K562 treated with DMSO at 1 percent for 12 hours (cell line): Measurements from ENCODE around the gene SH3YL1. TPM values are rescaled to one million over a fixed set of nuclear protein-coding genes. Genes with fewer than 3 reads are reported as not detected.

Source experiments
- total RNA-seq: library from RNA; unstranded; fragments of 300-600 nt; gene quantifications from 2 replicates; pipeline ENCODE4 v1.2.3, GENCODE V29; 2022; ENCODE audit not compliant: insufficient read depth

SH3YL1 gene, protein sequence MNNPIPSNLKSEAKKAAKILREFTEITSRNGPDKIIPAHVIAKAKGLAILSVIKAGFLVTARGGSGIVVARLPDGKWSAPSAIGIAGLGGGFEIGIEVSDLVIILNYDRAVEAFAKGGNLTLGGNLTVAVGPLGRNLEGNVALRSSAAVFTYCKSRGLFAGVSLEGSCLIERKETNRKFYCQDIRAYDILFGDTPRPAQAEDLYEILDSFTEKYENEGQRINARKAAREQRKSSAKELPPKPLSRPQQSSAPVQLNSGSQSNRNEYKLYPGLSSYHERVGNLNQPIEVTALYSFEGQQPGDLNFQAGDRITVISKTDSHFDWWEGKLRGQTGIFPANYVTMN
- total RNA-seq, result 1.5 and 2.7 TPM in 2 replicates

DNA sequence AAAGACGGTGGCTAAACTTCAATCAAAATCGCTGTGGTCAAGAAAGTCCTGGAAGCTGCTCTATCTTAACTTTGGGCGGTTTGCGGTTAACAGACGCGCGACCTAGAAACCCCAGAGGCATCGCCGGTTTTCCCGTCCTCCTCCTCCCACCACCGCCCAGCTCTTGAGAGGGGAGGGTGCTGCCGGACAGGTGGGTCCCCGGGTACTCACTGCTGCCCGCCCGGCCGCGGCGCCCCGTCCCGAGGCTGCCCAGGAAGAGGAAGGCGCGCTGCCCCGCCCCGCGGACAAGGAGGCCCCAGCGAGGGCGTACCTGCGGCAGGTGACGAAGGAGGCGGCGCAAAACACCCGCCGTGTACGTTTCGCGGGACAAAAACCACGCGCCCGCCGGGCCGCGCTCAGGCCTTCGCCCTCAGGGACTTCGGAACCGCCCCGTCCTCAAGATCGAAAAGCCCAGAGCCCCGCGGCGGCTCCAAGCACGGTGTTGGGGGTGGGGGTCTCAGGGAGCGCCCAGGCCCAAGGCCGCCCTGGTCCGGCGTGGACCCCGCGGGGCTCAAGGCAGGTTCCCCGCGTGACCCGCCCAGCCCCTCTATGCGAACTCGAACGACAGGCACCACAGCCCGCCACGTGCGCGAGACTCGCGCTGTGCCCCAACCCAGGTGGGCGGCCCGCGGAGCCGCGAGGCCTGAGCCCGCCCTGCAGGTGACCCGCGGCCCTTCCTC is at the start of gene SH3YL1:
TSS of gene SH3YL1 (minus strand) at position 259 of the 719 bp plus-strand sequence. CDS start at position 211, 48 bp downstream.

DNA sequence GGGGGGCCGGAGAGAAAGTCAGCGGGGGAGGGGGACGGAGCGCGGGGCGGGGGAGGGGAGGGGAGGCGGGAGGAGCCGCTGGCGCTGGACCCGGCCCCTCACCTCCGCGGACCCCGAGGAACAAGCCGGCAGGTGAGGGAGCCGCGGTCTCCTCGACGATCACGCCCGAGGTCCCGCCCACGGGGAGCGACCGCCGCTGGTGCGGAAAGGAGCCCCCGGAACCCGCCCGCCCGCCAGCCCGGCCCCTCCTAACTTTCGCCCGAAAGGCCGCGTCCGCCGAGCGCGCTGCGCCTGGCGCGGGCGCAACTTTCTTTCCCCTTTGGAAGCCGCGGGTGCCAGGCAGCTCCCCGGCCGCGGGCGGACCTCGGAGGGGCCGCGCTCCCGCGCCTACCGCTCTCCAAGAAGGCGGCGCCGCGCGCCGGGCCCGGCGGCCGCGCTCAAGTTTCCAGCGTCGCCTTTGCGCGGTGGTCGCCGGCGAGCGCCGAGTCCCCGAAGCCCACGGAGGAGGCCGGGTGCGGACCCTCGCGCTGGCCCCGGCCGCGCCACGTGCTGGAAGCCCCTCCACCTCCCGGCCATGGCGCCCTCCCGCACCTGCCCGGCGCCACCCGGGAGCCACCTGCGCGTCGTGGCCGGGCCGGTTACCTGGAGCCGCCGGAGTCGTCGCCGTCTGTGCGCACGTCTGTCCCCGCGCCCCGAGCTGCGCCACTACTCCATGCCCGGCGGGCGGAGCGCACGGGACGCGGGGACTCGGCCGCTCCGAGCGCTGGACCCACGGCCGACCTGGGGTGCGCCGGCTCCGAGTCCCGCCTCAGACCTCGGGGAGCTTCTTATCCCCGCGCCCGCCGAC is 24.3 kb upstream of the SH3YL1 start, which contains the start of gene ALKAL2:
TSS of gene ALKAL2 (minus strand) at position 181 of the 847 bp plus-strand sequence. CDS start 256 bp downstream, outside the sequence.

DNA sequence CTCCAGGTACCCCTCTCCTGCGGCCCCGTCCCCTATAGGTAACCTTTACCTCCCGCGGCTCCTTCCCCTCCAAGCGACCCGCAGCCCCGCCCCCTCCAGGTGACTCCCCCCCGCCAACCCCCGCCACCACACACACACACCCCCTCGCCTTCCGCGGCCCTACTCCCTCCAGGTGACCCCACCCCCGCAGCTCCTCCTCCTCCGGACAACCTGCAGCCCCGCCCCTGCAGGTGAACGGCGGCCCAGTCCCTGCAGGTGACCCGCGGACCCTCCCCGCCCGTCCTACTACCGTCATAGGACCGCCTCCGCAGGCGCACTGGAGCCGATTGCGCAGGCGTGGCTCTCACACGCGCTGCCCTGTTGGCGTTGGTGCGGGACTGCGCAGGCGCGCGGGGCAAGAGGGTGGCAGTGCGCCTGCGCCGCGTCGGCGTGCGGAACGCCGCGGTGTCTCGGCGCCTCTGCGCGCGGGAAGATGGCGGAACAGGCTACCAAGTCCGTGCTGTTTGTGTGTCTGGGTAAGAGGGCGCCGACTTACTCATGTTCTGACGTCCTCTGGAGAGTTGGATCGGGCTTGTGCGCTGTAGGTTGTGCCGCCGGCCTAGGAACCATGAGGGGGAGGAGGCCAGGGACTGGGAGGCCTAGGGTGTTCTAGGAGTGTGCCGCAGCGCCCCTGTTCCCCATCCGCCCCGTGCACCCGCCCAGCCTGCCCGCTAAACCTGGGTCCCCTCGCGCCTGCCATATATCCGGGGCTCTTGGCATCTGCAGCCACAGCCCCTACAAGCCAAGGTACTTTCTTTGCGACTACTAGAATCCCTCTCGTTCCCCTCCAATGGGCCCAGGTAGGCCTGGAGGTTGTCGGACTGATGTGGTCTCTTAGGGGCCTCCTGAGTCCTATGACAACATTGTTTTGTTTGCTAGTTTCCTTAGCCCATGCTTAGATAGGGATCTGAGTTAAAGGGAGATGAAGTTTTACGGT is 949 bp upstream of the SH3YL1 start, which contains the start of gene ACP1:
TSS of gene ACP1 (plus strand) at position 455 of the 976 bp plus-strand sequence. CDS start at position 473, 18 bp downstream.

Other genes with a start within 250 kb of the SH3YL1 start
- not detected in 2 replicates for gene FAM110C, start 217.5 kb downstream of the SH3YL1 start, total RNA-seq
- gene ACP1, start 915 bp upstream of the SH3YL1 start, total RNA-seq, result 77.5 and 123 TPM in 2 replicates
- gene ALKAL2, start 24.1 kb upstream of the SH3YL1 start, total RNA-seq, result not detected in 2 replicates